Endothelial cell of umbilical vein (primary cell): ENCODE results near the gene BNC1. TPM values are rescaled to one million over a fixed set of nuclear protein-coding genes. Genes with fewer than 3 reads are reported as not detected.

Experiments
- BruUV-seq: library from RNA; stranded (reverse); fragments of 400-500 nt; replicated peaks from 2 replicates; lab custom pipeline; 2021; lab: Mats Ljungman, UMichigan
- CTCF ChIA-PET: fragments of 300-600, 350-600 bp; sonication (Branson Sonifier 250); formaldehyde crosslinking; loops from one replicate; lab custom pipeline; 2021; ENCODE audit warnings: antibody characterized with exemption, inconsistent platforms; lab: Charles Lee
- POLR2A ChIA-PET: fragments of 300-600, 350-600 bp; sonication (Branson Sonifier 250); formaldehyde crosslinking; loops from one replicate; lab custom pipeline; 2021; ENCODE audit warnings: antibody characterized with exemption, inconsistent platforms; lab: Charles Lee
- DNase-seq: peaks from one replicate; pipeline ENCODE4 v3.0.0-alpha.2; 2011; ENCODE audit warnings: low read depth, low spot score
- FAIRE-seq: peaks from 2 replicates; lab custom pipeline; 2011; peaks lifted over from hg19 to GRCh38; lab: Jason Lieb, UNC
- H2AFZ ChIP-seq: 2 replicates; pipeline ENCODE4 v1.6.0; 2012; ENCODE audit warnings: low read depth, low read length, control low read depth, inconsistent platforms
- H3K27ac ChIP-seq: 2 replicates; pipeline ENCODE4 v1.5.1; 2011; ENCODE audit warnings: low read depth, mild to moderate bottlenecking, control low read depth, low read length, moderate library complexity; ENCODE audit not compliant: insufficient read depth
- H3K27me3 ChIP-seq, 2 experiments: 2 replicates each; pipeline versions ENCODE4 v1.6.0 to v1.6.1; 2011; ENCODE audit warnings: low read length in 2 of 2, mixed read lengths in 1 of 2; ENCODE audit not compliant: control insufficient read depth in 2 of 2, insufficient read depth in 2 of 2
- H3K36me3 ChIP-seq, 2 experiments: 2 replicates in 1 of 2; 3 replicates in 1 of 2; pipeline ENCODE4 v1.5.1; 2011; ENCODE audit warnings: low read length in 2 of 2, mild to moderate bottlenecking in 1 of 2, moderate library complexity in 1 of 2; ENCODE audit not compliant: control insufficient read depth in 2 of 2, insufficient read depth in 2 of 2; ENCODE audit errors: extremely low read depth in 1 of 2
- H3K4me1 ChIP-seq: 3 replicates; pipeline ENCODE4 v1.5.1; 2011; ENCODE audit warnings: mild to moderate bottlenecking, low read length; ENCODE audit not compliant: control insufficient read depth, insufficient read depth; ENCODE audit errors: extremely low read depth
- H3K4me2 ChIP-seq: 2 replicates; pipeline ENCODE4 v1.6.1; 2011; ENCODE audit warnings: low read length, control low read depth, mixed read lengths; ENCODE audit not compliant: insufficient read depth
- H3K4me3 ChIP-seq, 3 experiments: fragments of 200-600 bp in 1 of 3; sonication (generic), shearing (Covaris generic) in 1 of 3; replicated peaks in 1 of 3; 2 replicates each; pipeline ENCODE4 v1.5.1; 2011 to 2016; ENCODE audit warnings: control low read depth in 3 of 3, low read length in 3 of 3, mild to moderate bottlenecking in 2 of 3, inconsistent platforms in 1 of 3, low read depth in 1 of 3, moderate library complexity in 1 of 3; ENCODE audit not compliant: insufficient read depth in 1 of 3
- H3K79me2 ChIP-seq: 2 replicates; pipeline ENCODE4 v1.6.0; 2012; ENCODE audit warnings: low read length, inconsistent platforms; ENCODE audit not compliant: control insufficient read depth, insufficient read depth
- H3K9ac ChIP-seq: replicated peaks from 2 replicates; pipeline ENCODE3; 2011; ENCODE audit warnings: low read length, control low read depth; ENCODE audit not compliant: insufficient read depth; ENCODE audit errors: extremely low read depth
- H3K9me1 ChIP-seq: replicated peaks from 3 replicates; pipeline ENCODE4 v1.6.0; 2011; ENCODE audit warnings: mild to moderate bottlenecking, low read length; ENCODE audit not compliant: control insufficient read depth, insufficient read depth; ENCODE audit errors: extremely low read depth
- H3K9me3 ChIP-seq: replicated peaks from 2 replicates; pipeline ENCODE4 v1.5.1; 2012; ENCODE audit warnings: low read length, inconsistent platforms; ENCODE audit not compliant: control insufficient read depth, insufficient read depth
- H4K20me1 ChIP-seq: replicated peaks from 2 replicates; pipeline ENCODE3; 2011; ENCODE audit warnings: mild to moderate bottlenecking, low read length; ENCODE audit not compliant: control insufficient read depth, insufficient read depth; ENCODE audit errors: extremely low read depth
- CTCF ChIP-seq, 2 donors: IDR thresholded peaks; 1 replicate in 1 of 2; 2 replicates in 1 of 2; pipeline ENCODE4 v1.5.1; 2011; ENCODE audit warnings: low read length in 2 of 2, mild to moderate bottlenecking in 2 of 2, moderate library complexity in 2 of 2, control low read depth in 1 of 2, inconsistent platforms in 1 of 2, low read depth in 1 of 2; ENCODE audit not compliant: insufficient read depth in 1 of 2; ENCODE audit errors: extremely low read depth in 1 of 2
- EZH2 ChIP-seq: IDR thresholded peaks from 2 replicates; pipeline ENCODE4 v1.6.1; 2012; ENCODE audit warnings: borderline replicate concordance, low read depth, mild to moderate bottlenecking, moderate library complexity, low read length, inconsistent platforms; ENCODE audit not compliant: severe bottlenecking
- FOS ChIP-seq: IDR thresholded peaks from 2 replicates; pipeline ENCODE4 v1.6.1; 2011; ENCODE audit warnings: mild to moderate bottlenecking, low read length, moderate library complexity, borderline replicate concordance; ENCODE audit not compliant: insufficient read depth
- GATA2 ChIP-seq: IDR thresholded peaks from 2 replicates; pipeline ENCODE4 v1.7.0; 2011; ENCODE audit warnings: low read depth, mild to moderate bottlenecking, moderate library complexity, mixed read lengths, low read length; ENCODE audit not compliant: insufficient read length, insufficient read depth
- JUN ChIP-seq: IDR thresholded peaks from 2 replicates; pipeline ENCODE4 v1.6.1; 2011; ENCODE audit warnings: borderline replicate concordance, low read depth; ENCODE audit not compliant: insufficient read length, insufficient read depth
- MAX ChIP-seq: IDR thresholded peaks from 2 replicates; pipeline ENCODE4 v1.6.1; 2011; ENCODE audit not compliant: insufficient read depth, insufficient read length
- MYC ChIP-seq: IDR thresholded peaks from one replicate; pipeline ENCODE4 v1.6.1; 2011; ENCODE audit warnings: mild to moderate bottlenecking, low read depth, low read length
- POLR2A ChIP-seq: IDR thresholded peaks from 2 replicates; pipeline ENCODE4 v1.6.1; 2012; ENCODE audit warnings: low read depth, mild to moderate bottlenecking, control low read depth, low read length
- POLR2AphosphoS5 ChIP-seq: IDR thresholded peaks from 2 replicates; pipeline ENCODE4 v1.6.1; 2012; ENCODE audit warnings: low read depth, mild to moderate bottlenecking, control low read depth, low read length, moderate library complexity; ENCODE audit not compliant: insufficient read depth
- dilution Hi-C: fragments of 300-500 bp; cut with MboI; formaldehyde crosslinking; loops from one replicate; pipeline ENCODE4 v1.15.0; 2019; ENCODE audit warnings: low sequenced_read_pairs; ENCODE audit not compliant: extremely low pct_ligation_motif_present
- intact Hi-C: fragments of 100-400 bp; cut with micrococcal nuclease; formaldehyde crosslinking; loops from one replicate; pipeline ENCODE4 v1.10.0; 2022
- polyA plus RNA-seq, 4 experiments: library from polyadenylated mRNA; depleted of rRNA in 3 of 4; stranded (reverse) in 3 of 4; unstranded in 1 of 4; fragments of >200 nt; gene quantifications; 2 replicates each; pipeline versions ENCODE4 v1.2.1 to v1.2.3, GENCODE V29; 2011 to 2012; ENCODE audit warnings: missing spikeins in 1 of 4
- total RNA-seq: library from RNA; stranded (reverse); gene quantifications from 2 replicates; pipeline ENCODE4 v1.2.3, GENCODE V29; 2021

BNC1 gene
- total and polyA plus RNA-seq, 2 donors (not counting 3 experiments of a cell fraction or from before 2014, with no cell fraction given): 3.4 to 3.9 TPM

- BruUV-seq: no TSS peak
- no peak for TF ChIP-seq MAX
- no peaks in the 10 kb centered on the region for H3K27me3 ChIP-seq
- intact Hi-C loops: no loop called here
- H3K4me2 ChIP-seq: no peak overlapping the region
- no peaks in the 10 kb centered on the region for H3K9me1 ChIP-seq
- dilution Hi-C loops: no loop called here
- H2AFZ ChIP-seq: no peak overlapping the region
- DNase-seq (no peak), FAIRE-seq (no peak)
- ChIA-PET CTCF (interaction anchor here (1.1 kb wide), 1 partner anchor 18 kb away, joined by 4 read pairs; no protein-coding TSS in a partner anchor), POLR2A (no interaction called here)
- peaks cover 7% of the 10 kb centered on the region for H3K4me1 ChIP-seq
- no peak overlapping the region for H3K9ac ChIP-seq
- H3K79me2 ChIP-seq: no peaks in the 10 kb centered on the region
- H3K36me3 ChIP-seq: no peaks in the 10 kb centered on the region
- no peaks in the 10 kb centered on the region for H3K9me3 ChIP-seq
- no peaks in the 10 kb centered on the region for H4K20me1 ChIP-seq
- H3K27ac ChIP-seq: no peak overlapping the region
- no peak overlapping the region for H3K4me3 ChIP-seq
Observed at GRCh38 chr15:83292317-83292716, 7.9 kb upstream of the BNC1 start.

- no TSS peak for BruUV-seq
- Histone ChIP-seq H3K4me3 (no peak overlapping the region), H3K4me1 (peaks cover 28% of the 10 kb centered on the region), H3K9me3 (no peaks in the 10 kb centered on the region), H3K4me2 (no peak overlapping the region), H3K9me1 (no peaks in the 10 kb centered on the region), H2AFZ (no peak overlapping the region), H3K79me2 (no peaks in the 10 kb centered on the region), H4K20me1 (no peaks in the 10 kb centered on the region), H3K9ac (no peak overlapping the region), H3K36me3 (no peaks in the 10 kb centered on the region), H3K27me3 (no peaks in the 10 kb centered on the region), H3K27ac (no peak overlapping the region)
- TF ChIP-seq EZH2: no peak
- TF ChIP-seq CTCF (IDR thresholded peaks at IDR 0.05; ENCODE audit: extremely low read depth in 1 of 2, insufficient read depth in 1 of 2, low read depth in 1 of 2, low read length in 2 of 2): no peak
- TF ChIP-seq MYC: no peak
- TF ChIP-seq POLR2A: no peak
- TF ChIP-seq FOS: no peak
- no peak for TF ChIP-seq GATA2
- TF ChIP-seq POLR2AphosphoS5: no peak
- TF ChIP-seq MAX: no peak
- no peak for TF ChIP-seq JUN
- no peak for FAIRE-seq
- intact Hi-C loops: no loop called here
- ChIA-PET CTCF (no interaction called here), POLR2A (no interaction called here)
- DNase-seq: no peak
- dilution Hi-C loops: no loop called here
Observed at GRCh38 chr15:83290236-83290635, 5.8 kb upstream of the BNC1 start.
